HG03280 (cell line): ENCODE data around the gene ARPC5L.
"Not testable (repeated sequence)": the region's sequence is repeated elsewhere in the genome, so short reads cannot be mapped to it uniquely, and the experiment has no call there.

Source experiments
- ATAC-seq: cut with Tn5 transposase; IDR thresholded peaks from one replicate; pipeline ENCODE4 v1.9.1; 2021; ENCODE audit warnings: mild to moderate bottlenecking, moderate library complexity; ENCODE audit not compliant: unreplicated experiment

The ARPC5L gene

DNA sequence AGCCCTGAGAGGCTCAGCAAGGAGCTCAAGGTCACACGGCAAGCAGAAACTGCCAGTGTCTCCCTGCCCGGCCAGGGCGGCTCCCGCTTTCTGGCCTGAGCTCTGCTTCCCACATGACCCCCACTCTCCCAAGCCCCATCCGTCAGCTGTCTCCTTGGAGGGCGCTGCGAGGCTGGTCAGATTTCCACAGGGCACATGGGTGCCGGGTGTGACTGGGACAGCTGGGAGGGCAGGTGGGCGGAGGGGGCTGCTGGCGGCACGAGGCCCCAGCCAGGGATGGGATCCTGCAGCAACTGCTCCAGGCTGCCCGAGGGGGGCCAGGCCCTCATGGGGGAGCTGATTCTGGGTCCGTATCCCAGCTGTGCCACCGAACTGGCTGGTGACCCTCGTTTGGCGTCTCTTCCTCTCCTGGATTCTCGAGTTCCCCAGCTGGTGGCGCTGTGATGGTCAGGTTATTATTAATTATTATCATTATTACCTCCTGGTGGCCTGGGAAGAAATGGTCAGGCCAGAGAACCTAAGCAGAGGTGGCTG, 21.6 kb upstream of the ARPC5L start:
- no peak for ATAC-seq

DNA sequence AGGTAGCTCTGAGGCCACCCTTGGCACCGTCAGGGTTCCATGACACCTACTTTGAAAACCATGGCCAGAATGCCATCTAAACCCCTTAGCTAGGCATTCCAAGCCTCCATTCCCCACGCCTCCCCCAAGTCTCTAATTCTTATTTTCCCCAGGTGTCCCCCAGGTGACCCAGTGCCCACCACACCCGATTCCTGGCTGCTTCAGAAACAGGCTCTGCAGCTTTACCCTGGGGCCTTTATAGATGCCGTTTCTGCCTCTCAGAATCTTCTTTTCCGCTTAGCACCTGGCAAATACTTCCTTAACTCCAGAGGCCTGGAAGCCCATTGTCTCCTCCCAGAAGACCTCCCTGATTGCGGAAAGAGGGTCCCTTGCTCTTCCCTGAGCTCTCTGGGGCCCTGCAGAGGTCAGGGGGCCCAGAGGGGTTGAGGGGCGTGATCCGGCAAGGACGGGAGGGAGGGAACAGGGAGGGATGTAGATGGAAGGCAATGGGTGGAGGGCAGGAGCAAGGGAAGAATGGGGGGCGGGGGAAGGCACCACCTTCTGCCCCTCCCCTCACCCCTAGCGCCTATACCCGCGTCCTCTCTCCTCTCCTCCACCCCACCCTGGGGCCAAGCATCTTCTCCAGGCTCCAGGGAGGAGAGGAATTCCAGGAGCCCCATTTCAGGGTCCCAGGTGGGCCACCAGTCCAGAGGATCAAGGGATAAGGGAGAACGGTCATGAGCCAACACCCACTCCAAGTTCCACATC, 20.7 kb upstream of the ARPC5L start:
- ATAC-seq, result no peak

- ATAC-seq, result no peak
These were observed 18.4 kb upstream of the ARPC5L start for GRCh38 chr9:124843456-124844034.

GRCh38 chr9:124844291-124844690, 17.6 kb upstream of the ARPC5L start:
- no peak for ATAC-seq

DNA sequence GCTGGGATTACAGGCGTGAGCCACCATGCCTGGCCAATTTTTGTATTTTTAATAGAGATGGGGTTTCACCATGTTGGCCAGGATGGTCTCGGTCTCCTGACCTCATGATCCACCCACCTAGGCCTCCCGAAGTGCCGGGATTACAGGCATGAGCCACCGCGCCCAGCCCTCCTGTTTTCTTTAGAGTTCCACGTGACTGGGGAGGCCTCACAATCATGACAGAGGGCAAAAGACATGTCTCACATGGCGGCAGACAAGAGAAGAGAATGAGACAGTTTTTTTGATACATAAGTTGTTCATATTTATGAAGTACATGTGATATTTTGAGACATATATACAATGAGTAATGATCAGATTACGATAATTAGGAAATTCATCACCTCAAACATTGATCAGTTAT, 15.5 kb upstream of the ARPC5L start:
- ATAC-seq, result not testable (repeated sequence)

DNA sequence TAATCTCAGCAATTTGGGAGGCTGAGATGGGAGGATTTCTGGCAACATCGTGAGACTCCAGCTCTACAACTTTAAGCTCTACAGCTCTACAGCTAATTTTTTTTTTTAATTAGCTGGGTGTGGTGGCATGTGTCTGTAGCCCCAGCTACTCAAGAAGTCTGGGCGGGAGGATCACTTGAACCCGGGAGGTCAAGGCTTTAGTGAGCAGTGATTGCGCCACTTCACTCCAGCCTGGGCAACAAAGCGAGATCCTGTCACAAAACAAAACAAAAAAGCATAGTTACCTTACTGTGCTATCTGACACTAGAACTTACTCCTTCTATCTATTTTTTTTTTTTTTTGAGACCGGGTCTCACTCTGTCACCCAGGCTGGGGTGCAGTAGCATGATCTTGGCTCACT, 15.0 kb upstream of the ARPC5L start:
- ATAC-seq, result no peak

DNA sequence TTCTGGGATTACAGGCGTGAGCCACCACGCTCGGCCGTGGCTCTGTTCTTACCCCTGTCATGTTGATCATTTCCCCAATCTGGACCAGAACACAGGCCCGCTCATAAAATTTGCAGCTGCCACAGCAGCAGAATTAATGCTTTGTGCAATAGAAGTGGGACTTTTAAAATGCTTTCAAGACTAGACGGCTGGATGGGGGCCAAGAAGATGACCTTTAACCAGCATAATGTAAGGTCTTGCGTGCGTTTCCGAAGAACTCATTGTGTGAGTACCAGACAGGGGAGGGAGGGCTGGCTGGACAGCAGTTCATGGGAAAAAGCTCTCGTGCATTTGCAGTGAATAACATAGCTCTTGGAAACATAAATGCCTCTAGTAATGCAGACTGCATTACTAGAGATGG, 12.1 kb upstream of the ARPC5L start:
- no peak for ATAC-seq

DNA sequence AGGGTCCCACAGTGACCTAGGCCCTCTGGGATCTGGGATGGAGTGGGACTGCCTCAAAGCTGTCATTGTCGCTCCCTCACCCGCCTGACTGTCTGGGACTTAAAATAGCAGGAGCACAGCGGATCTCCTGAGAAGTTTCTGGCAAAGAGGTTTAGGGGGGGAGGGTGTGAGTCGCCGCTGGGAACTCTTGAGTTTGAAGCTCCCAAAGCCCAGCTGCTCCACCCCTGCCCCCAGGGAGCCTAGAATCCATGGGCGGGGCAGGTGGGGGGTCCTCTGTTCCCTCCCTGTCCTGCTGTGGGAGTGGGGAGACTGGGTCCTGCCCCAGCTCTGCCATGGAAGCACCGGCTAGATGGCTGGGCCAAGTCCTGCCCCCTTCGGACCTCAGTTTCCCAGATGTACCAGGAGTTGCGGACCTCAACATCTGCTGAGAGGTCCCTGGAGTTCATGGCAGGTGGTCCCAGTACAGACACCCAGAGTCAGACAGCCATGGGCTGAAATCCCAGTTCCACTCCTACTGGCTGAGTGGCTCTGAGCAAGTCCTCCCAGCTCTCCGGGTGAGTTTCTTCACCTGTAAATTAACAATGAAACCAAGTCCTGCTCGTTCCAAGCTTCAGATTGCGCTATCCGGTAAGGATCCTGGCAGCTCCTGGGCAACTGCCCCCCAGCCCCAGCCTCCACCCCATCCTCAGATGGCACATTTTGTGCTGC, 9.7 kb upstream of the ARPC5L start:
- no peak for ATAC-seq

DNA sequence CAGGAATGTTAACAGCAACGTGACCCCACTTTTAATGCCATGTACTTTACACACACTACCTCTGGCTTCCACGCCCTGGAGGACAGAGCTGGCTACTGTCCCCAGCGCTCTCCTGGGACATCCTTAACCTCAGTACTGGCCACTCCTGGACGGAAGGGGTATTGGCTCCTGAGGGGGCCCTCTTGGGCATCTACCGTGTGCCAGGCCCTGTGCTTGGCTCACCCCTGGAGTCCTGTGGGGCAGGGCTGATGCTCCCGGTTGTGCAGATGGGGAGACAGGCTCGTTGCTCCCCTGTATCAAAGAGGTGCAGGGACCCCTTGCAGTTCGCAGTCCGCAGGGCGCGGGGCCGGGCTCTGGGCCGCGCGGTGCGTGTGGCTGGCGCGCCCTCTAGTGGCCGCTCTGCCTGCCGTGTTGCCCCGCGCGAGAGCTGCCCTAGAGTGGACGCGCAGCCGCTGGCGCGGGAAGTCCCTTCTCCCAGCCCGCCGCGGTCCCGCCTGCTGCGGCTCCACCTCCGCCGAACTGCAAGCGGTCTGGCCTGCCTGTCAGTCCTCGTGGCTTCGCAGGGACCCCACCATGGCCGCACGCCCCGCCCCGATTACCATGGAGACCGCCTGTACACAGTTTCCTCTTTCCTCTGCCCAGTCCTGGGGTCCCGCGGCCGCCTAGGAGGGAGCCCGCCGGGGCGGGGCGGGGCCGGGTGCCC, 8.9 kb upstream of the ARPC5L start, which contains the start of gene WDR38:
Gene WDR38 (plus strand): TSS at position 632 of the 703 bp plus-strand sequence. CDS start 72 bp downstream, outside the sequence.
- peak; percentile 61 for ATAC-seq

GRCh38 chr9:124853605-124854143, 8.3 kb upstream of the ARPC5L start:
- peak; percentile 3 for ATAC-seq

- ATAC-seq, result no peak
These were observed 7.8 kb upstream of the ARPC5L start for GRCh38 chr9:124854161-124854560.

DNA sequence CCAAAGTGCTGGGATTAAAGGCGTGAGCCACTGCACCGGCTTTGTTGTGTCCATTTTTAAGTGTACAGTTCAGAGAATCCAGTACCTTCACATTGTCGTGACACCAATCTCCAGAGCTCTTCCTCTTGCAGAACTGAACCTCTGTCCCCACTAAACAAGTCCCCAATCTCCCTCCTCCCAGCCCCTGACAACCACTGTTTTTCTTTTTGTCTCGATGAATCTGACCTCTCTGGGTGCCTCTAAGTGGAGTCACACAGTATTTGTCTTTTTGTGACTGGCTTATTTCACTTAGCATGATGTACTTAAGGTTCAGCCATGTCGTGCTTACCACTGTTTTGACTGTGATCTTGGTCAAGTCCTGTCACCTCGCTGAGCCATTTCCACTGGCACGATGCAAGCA, 7.1 kb upstream of the ARPC5L start:
- ATAC-seq, result no peak

DNA sequence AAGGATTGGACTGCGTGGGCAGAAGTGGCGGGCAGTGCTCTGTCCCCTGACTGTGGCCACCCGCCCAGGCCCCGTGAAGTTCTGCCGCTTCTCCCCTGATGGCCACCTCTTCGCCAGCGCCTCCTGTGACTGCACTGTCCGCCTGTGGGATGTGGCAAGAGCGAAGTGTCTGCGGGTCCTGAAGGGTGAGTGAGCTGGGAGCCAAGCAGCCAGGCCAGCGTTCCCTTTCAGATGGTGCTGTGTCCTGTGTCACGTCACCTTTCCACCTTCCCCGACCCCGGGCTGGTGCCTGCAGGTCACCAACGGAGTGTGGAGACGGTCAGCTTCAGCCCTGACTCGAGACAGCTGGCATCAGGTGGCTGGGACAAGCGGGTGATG, 6.4 kb upstream of the ARPC5L start:
- ATAC-seq, result no peak

DNA sequence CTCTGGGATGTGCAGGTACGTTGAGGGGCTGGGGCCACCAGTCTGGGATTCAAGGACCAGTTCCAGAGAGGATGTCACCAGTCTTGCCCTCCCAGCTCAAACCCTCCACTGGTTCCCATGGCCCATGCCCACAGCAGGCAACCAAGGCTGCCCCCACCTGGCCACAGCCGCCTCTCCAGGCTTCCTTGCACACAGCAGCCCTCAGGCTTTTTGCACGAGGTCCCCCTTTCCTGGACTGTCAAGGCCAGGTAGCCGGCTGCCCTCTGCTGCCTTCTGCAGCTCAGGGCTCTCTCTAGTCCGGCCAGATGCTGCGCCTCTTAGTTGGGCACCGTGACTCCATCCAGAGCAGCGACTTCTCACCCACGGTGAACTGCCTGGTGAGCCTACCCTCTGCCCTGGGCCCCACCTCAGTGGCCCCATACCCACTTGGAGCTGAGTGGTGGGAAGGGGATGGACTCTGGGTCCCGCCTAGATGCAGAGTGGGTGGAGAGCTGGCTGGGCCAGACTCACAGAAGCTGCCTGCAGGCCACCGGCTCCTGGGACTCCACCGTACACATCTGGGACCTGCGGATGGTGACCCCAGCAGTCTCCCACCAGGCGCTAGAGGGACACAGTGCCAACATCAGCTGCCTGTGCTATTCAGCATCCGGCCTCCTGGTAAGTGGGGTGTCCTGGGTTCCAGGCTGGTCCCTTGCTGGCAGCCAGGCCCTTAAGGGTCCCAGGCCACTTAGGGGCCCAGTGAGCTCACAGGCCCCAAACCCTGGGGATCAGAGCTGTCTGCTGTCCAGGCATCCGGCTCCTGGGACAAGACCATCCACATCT, 5.8 kb upstream of the ARPC5L start:
- no peak for ATAC-seq

GRCh38 chr9:124857533-124858162, 4.3 kb upstream of the ARPC5L start:
- no peak for ATAC-seq

- ATAC-seq, result no peak
These were observed 3.4 kb upstream of the ARPC5L start for GRCh38 chr9:124858330-124859046.

DNA sequence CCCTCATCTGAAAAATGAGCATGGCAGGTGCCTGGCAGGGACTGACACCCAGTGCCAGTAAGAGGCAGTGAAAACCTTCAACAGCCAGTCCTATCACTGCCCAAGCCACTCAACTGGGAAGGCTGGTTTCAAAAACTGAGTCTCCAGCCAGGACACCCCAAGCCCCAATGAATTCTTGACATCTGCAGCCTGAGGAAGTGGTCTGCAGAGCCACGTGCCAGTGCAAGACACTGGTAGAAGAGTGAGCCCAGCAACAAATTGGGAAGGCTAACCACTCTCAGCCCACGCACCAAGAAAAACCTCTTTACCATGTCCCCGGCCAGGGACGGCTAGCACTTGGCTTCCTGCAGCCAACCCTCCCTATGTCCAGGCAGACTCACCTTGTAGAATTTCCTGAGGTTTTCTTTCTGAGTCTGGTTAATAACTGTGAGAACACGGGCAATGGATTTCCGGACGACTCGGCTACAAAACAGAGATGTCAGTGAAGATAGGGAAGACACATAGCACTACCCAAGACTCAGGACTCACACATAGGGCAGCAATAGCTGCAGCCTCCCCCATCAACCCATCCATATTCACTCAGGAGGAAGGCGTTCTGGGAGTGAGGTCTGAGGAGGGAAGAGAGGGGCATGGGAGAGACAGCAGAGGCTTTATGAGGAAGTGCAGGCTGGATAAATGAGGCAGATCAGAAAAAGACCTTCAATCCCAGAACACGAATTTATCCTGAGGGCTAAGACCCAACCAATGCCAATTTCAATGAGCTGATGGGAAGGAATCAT, 1.9 kb upstream of the ARPC5L start:
- ATAC-seq, result no peak
